ENCODE measurements around the gene PDZRN3. TPM values are rescaled to one million over a fixed set of nuclear protein-coding genes. Genes with fewer than 3 reads are reported as not detected.

PDZRN3 gene
- 100 to 1,000 TPM in 1 of 10 donors, 10 to 100 TPM in 9; 59.5 to 116 (median 77.0) TPM for polyA plus RNA-seq (ENCODE audit: insufficient read length in 10 of 10)
- long read RNA-seq, donor 1, full-length matches to known transcripts = 5 of 5 reads
- long read RNA-seq, donor 1, partial matches to known transcripts = 0 of 5 reads
- long read RNA-seq, donor 1, other reads (novel, unspliced or antisense) = 0 of 5 reads
- long read RNA-seq, donor 2, full-length matches to known transcripts = 8 of 8 reads
- long read RNA-seq, donor 2, partial matches to known transcripts = 0 of 8 reads
- long read RNA-seq, donor 2, other reads (novel, unspliced or antisense) = 0 of 8 reads
- long read RNA-seq, donor 3 = 0 reads
- long read RNA-seq, donor 4, full-length matches to known transcripts = 5 of 5 reads
- long read RNA-seq, donor 4, partial matches to known transcripts = 0 of 5 reads
- long read RNA-seq, donor 4, other reads (novel, unspliced or antisense) = 0 of 5 reads
- long read RNA-seq, donor 5, full-length matches to known transcripts = 10 of 10 reads
- long read RNA-seq, donor 5, partial matches to known transcripts = 0 of 10 reads
- long read RNA-seq, donor 5, other reads (novel, unspliced or antisense) = 0 of 10 reads
- long read RNA-seq, donor 6, full-length matches to known transcripts = 9 of 9 reads
- long read RNA-seq, donor 6, partial matches to known transcripts = 0 of 9 reads
- long read RNA-seq, donor 6, other reads (novel, unspliced or antisense) = 0 of 9 reads
- long read RNA-seq, donor 7, full-length matches to known transcripts = 8 of 8 reads
- long read RNA-seq, donor 7, partial matches to known transcripts = 0 of 8 reads
- long read RNA-seq, donor 7, other reads (novel, unspliced or antisense) = 0 of 8 reads
- long read RNA-seq, donor 8, full-length matches to known transcripts = 7 of 7 reads
- long read RNA-seq, donor 8, partial matches to known transcripts = 0 of 7 reads
- long read RNA-seq, donor 8, other reads (novel, unspliced or antisense) = 0 of 7 reads
- long read RNA-seq, donor 9, full-length matches to known transcripts = 2 of 2 reads
- long read RNA-seq, donor 9, partial matches to known transcripts = 0 of 2 reads
- long read RNA-seq, donor 9, other reads (novel, unspliced or antisense) = 0 of 2 reads

DNA sequence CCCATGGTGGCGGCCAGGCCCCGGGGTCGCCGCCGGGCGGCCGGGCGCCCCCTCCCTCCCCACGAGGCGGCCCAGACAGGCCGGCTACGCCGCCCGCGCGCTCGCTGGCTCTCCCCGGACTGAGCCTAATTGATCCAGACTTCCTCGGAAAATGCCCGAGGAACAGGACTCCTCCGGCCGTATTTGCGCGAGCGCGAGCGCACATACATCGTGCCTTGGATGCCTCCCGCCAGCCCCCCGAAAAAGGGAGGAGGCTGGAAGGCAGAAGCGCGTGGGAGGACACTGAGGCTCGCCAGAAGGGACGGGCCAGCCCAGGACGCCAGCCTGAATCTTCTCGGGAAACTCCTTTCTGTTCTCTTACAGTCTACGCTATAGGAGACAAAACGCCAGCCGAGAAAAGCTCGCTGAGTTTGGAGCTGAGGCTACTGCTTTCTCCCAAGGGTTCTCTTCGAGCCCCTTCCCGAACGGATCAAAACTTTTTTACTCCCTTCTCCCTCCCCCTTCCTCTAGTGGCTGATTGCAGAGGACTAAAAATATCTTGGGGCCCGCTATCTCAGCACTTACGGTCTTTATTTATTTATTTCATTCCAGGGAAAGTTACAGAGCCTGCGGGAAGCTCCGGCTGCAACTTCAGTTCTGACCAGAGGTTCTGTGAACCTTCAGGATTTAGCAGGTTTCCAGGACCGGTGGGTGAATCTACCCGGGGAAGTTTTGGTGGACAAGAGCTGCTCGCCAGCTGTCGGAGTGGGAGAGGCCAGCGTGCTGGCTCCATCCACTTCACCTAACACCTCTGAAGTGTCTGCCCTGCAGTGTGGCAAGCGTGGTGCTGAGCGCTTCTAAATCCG lies at the start of gene PDZRN3:
TSS of gene PDZRN3 (minus strand) at position 121 of the 845 bp plus-strand sequence.
- peak; percentile 89 to 96 (median 93) for DNase-seq

DNA sequence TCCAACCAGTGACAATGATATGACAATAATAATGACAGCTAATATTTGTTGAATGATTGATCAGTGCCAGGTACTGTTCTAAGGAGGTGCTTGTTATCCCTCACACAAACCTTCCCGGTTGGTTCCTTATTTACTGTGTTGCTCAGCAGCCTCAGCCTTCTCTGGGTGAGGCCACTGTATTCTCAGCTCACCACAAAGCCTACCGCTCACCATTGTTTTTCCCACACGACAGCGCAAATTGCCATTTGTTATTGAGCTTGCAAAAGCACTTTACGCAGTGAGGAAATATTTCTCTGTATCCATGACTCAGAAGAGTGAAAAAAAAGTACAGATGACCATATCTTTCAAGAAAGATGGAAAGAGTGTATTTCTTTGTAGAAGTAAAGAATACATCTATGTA lies 49.5 kb upstream of the PDZRN3 start:
- no peak for DNase-seq

DNA sequence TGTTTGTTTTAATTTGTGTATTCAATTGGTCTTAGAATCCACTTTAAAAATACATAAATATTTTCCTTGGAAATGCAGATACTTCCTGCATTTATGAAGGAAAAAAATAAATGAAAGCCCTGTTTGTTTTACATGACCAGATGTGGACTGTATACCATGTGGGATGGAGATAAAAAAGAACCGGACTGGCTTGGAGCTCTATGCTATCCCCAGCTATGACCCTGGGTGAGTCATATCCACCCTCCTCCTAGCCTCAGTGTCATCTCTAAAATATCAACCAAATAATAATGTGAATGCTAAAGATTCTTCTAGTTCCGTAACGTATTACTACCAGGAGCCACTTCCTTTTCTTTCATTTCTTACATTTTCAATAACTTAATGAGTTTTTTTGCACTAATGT lies 44.5 kb upstream of the PDZRN3 start:
- DNase-seq = no peak

DNA sequence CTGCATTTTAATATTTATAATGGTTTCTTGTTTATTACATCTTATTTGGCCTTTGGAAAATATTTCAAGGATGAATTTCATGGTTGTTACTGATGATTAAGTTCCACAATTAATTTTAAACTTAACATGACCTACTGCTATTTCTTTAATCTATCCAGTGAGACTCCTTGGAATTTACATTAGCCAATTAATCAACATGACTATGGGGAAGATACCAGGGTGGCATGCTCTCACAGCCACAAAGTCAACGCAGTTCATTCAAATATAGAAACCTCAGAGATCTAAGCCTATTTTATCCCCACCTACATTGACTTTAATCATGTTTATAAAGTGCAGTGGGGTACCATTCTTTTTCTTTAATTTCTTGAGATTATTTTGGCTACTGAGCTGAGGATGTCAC lies 43.6 kb upstream of the PDZRN3 start:
- no peak for DNase-seq

DNA sequence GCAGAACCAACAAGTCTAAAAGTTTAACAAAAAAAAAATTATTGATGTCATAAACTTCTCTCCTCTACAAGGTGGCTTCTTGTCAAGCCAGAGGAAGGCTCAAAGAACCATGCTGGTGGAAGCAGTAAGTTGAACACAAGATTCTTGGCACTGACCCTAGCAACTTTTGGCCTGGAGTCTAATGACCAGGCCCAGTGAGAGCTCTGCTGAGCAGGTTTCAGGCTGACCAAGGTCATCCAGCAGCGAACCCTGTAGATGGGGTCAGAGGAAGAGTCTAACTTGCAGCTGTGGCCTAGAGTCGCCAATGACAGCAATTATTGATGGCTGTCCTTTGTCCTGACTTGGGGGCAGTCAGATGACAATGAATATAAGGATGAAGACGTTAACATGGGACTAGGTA lies 43.1 kb upstream of the PDZRN3 start:
- DNase-seq = no peak

DNA sequence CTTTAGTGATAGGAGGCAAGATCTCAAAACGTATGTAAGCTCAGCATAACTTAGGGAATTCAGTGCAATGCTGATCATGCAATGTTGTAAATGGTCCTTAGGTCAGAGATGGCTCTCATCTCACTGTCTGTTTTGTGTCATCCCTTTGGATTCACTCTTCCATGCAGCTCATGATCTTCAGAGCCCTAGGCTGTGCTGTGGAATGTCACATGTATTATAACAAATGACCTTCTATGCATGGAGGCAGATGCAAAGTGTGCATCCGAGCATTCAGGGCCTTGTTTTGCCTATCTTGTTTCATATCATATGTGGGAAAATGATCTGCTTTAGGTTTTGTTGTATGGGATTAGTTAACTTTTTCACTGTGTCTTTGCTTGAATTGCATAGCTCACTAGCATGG lies 40.5 kb upstream of the PDZRN3 start:
- DNase-seq = no peak

DNA sequence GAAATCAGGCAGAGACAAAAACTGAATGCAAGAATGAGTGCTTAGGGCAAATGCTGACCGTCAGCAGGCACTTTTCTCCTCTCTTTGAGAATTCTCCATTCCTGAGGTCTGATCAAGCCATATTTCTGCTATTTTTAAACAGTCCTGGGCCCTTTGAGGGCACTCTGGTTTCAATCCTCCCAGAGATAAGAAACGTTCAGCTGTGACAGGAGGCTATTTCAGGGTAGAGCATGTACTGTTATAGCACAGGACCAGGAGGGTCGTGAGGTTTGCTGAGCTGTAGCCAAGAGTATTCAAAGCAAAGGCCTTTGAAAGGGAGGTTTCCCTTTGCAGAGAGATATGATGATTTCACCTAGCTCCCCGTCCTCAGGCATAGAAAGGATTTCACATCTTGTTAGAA lies 39.6 kb upstream of the PDZRN3 start:
- no peak for DNase-seq

DNA sequence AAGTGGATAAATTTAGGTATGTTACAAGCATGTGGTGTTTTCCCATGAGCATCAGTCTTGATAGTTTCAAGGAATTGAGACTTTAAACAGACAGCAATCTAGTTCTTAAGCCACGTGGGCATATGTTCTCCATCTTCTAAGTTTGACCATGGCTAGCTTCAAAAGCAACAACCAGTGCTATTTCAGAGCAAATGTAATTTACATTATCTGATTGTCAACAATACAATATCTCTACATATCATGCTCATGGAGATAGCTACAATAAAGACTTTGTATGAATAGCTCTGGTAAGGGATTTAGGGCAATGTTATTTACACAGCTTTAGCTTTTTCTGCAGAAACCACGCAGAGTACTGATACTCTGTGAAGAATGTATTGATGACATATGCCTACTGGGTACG lies 38.8 kb upstream of the PDZRN3 start:
- DNase-seq = no peak

DNA sequence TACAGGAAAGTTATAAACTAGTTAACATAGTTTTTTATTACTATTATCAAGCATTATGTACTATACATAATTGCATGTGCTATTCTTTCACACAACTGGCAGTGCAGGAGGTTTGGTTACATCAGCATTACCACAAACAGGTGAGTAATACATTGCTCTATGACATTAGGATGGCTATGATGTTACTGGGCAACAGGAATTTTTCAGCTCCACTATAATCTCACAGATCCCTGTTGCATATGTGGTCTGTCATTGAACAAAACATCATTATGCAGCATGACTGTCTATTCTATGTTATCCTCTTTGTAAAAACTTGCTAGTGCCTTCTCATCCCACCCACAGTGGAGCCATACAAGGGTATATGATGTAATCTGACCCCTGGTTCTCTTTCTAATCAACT lies 36.5 kb upstream of the PDZRN3 start:
- DNase-seq = peak in 1 of 3 donors; percentile 62

DNA sequence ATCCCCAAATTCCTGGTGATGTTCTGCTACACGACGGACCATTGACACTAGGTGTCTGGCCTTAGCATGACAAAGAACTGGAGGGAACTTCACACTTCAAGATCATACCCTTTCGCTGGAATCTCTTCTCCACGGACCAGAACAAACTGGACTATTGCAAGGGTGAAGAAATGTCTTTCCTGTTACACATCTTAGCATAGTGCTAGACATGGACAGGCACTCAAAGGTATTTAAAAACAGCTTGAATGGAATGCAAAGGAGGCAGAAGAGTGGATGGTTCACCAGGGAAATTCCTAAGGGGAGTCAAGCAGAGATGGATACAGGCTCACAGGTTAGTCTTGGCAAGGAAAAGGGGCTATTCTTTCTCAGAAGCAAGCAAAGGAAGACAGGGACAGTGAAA lies 33.5 kb upstream of the PDZRN3 start:
- DNase-seq = no peak

DNA sequence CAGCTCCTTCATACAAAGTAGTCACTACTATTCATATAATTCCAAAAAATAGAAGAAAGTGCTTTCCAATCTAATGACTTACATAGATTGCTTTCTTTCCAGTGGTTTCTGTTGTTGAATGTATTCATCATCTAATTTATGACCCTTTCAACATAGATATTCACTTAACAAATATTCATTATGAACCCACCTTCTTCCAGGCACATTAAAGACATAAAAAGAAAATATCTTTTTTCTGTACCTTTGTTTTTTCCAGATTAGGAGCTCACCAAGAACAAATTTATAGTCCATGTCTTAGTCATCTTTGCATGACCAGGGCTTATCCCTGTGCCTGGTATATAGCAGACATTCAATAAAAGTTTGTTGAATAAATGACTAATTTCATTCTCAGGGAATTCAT lies 32.4 kb upstream of the PDZRN3 start:
- no peak for DNase-seq

DNA sequence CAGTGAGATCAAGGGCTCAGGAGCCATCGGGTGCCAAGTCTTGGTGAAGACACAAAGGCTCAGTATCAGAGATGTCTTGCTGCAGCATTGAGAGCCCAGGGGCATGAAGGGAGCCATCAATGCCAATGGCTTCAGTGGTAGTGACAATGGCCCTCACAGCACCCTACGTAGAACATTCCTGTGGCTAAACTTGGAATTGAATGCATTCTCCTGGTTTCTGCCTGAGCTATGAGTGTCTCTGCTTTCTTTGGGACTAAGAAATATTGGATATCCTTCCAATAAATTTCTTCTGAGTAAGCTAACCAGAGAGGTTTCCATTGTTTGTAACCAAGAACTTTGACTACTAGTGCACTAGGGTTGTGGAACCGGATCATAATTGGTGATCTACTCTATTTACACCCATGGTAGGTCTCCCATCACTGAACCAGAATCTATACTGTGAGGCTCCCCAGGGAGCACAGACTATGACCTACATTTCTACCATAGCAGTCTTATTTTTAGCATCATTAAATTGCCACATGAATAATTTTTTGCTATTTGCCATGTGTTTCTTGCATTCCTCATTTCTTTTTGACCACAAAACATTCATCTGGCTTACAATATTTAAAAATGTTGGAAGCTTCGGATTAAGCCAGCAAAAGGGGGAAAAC lies 31.6 kb upstream of the PDZRN3 start:
- peak in 1 of 3 donors; percentile 40 for DNase-seq

DNA sequence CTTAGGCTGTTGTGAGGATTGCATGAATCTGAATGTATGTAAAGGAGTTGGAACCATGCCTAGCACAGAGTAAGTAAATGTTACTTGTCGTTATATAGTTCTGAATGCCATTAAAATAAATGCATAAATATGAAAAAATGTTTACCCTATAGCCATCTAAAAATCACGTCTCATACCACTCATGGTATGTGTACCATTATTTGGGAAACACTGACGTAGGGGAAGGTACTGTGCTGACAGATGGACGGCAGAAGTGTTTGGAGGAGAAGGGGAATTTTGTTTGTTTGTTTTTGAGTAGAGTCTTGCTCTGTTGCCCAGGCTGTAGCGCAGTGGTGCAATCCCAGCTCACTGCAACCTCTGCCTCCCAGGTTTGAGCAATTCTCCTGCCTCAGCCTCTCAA lies 30.5 kb upstream of the PDZRN3 start:
- DNase-seq = no peak

DNA sequence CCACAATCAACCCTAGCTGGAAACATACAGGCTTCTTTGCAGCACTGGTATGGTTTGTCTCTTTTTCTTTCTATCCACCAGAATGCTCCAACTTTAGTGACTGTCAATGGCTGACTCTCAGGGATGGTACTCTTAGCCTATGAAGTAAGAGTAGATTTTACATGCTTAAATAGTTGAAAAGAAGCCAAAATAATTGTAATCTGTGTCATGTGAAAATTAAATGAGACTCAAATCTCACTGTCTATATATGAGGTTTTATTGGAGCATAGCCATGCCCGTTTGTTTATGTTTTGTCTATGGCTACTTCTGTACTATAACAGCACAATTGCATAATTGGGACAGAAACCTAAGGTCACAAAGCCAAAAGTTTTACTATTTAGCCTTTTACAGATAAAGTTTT lies 29.1 kb upstream of the PDZRN3 start:
- peak in 1 of 3 donors; percentile 26 for DNase-seq

DNA sequence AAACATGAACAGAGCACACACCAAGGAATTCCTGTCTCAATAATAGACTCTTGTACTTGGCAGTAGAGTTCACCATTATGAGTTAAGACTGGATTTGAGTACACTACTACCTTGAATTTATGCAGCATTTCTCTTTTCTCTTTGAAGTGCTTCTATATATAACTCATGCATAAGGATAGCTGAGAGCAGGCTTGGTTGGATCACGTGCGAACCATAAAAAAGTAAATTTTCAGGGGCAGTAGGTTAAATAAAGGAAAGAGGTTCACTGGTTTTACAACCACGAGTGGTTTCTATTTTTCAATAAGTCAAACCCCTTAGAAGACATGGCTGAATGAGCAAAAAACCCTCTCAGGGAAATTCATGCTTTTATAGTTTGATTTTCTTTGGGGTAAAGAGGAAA lies 28.6 kb upstream of the PDZRN3 start:
- DNase-seq = no peak

DNA sequence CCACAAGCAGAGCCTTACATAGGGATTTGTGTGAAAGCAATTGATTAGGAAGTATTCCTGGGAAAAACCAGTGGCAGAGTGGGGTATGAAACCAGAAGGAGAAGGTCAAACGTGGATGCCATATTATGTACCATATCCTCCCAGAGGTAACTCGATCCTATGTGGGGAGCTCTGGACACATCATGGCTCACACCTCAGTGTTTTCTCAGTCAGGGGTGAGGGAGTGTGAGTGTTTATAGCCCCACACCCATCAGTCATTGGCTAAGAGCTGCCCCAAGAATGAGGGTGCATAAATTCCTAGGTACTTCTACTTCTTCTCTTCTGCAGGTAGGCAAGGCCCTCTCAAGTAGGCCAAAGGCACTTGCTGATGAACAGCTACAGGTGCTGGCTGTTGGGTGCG lies 28.2 kb upstream of the PDZRN3 start:
- DNase-seq = no peak

DNA sequence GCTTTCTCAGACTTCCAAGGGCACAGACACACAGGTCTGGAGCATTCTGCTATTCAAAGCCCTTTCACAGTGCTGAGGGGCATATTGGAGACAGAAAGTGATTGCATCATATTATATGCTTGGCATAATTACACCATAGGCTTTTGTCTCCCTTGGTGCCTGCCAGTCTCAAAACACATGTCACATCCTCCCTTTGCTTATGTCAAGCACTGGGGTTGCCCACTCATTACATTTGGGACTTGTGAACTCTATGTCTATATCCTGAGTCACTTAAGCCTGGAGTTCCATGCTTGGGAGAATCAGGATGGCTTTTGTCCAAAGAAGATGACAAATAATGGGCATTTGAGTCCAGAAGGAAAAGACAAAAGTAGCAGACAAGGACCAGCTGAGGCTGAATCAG lies 12.3 kb upstream of the PDZRN3 start:
- no peak for DNase-seq

DNA sequence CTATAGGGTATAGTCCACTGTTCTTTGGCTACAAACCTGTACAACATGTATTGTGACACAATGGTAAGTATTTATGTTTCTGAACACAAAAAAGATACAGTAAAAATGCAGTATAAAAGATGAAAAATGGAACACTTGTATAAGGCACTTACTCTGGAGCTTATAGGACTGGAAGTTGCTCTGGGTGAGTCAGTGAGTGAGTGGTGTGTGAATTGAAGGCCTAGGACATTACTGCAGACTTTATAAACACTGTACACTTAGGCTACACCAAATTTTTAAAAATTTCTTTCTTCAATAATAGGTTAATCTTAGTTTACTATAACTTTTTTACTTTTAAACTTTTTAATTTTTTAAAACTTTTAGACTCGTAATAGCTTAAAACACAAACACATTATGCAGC lies 10.5 kb upstream of the PDZRN3 start:
- DNase-seq = no peak

DNA sequence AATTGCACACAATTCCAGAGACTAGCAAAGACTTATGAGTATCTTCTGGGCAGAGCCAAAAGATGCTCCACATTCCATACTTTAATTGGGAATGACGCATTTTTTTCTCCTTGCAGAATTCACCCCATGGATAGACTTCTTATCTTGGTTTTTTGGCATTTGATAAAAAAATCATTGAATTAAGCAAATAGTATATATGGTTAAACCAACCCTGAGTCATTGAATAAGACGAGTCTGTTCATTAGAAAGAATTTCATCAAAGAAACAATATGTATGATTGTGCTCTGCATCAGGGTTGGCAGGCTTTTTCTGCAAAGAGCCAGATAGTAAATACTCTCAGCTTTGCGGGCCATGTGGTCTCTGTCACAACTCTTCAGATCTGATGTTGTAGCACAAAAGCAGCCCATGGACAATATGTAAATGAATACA lies 9.2 kb upstream of the PDZRN3 start:
- DNase-seq = no peak

DNA sequence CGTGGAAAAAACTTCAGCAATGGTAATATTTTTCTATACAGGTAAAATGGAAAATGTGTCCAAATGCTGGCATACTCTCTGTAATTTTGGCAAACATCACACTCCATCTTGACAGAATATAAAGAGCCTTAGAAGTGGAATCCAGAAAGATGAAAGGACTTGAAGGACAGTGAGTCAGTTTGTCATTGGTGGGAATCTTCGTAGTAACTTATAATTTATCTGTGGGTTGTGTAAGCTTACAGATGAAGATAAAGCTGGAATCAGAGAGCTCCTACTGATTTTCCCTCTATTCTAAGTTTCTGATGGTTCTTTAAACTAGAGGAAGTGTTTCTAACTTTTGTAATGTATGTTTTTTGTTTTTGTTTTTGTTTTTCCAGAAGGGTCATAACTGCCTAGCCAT lies 8.7 kb upstream of the PDZRN3 start:
- no peak for DNase-seq

DNA sequence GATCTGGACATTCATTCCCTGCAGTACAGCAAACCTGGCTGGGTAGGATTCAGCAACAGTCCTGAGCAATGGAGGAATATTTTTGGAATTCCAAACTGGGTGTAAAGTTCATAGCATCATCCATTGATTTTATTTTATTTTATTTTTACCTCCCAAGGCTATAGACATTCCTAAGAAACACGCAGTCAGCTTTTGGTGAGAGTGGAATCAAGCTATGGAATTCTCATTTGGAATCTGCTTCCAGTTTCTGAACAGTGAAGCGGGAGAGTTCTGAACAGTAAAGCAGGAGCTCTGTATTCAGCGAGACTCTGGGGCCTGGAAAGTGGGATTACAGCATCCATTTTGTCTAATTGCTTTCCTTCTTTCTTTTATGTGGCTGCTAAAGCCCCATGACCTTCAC lies 1.4 kb upstream of the PDZRN3 start:
- peak in 1 of 3 donors; percentile 45 for DNase-seq
